RWPE2 (cell line): ENCODE data around the gene MYO18A.
"Not testable (repeated sequence)": the region's sequence is repeated elsewhere in the genome, so short reads cannot be mapped to it uniquely, and the experiment has no call there.

ENCODE experiments used
- ATAC-seq: fragments of 200-7000 bp; cut with Tn5 transposase; 3 replicates; pipeline ENCODE4 v1.9.1; 2021; ENCODE audit warnings: low read depth
- DNase-seq: peaks from one replicate; pipeline ENCODE4 v3.0.0-alpha.2; 2020; ENCODE audit warnings: low spot score
- H3K27ac ChIP-seq: fragments of 450-650 bp; 2 replicates; pipeline ENCODE4 v1.5.1; 2017; ENCODE audit warnings: mild to moderate bottlenecking; ENCODE audit not compliant: poor library complexity, severe bottlenecking
- H3K27me3 ChIP-seq: fragments of 250-450 bp; sonication (Bioruptor Pico); 2 replicates; pipeline ENCODE4 v1.5.1; 2021; ENCODE audit warnings: mild to moderate bottlenecking, moderate library complexity; ENCODE audit not compliant: insufficient read depth, poor library complexity, severe bottlenecking
- H3K36me3 ChIP-seq: fragments of 250-450 bp; sonication (Bioruptor Pico); 2 replicates; pipeline ENCODE4 v1.5.1; 2020; ENCODE audit warnings: low read depth, mild to moderate bottlenecking, moderate library complexity
- H3K4me1 ChIP-seq: fragments of 250-450 bp; sonication (Bioruptor Pico); 2 replicates; pipeline ENCODE4 v1.5.1; 2021; ENCODE audit warnings: mild to moderate bottlenecking, moderate library complexity; ENCODE audit not compliant: insufficient read depth, poor library complexity, severe bottlenecking
- H3K4me3 ChIP-seq: fragments of 250-450 bp; sonication (Bioruptor Pico); 2 replicates; pipeline ENCODE4 v1.5.1; 2021; ENCODE audit warnings: mild to moderate bottlenecking, moderate library complexity; ENCODE audit not compliant: severe bottlenecking
- H3K9me3 ChIP-seq: fragments of 250-450 bp; sonication (Bioruptor Pico); 2 replicates; pipeline ENCODE4 v1.5.1; 2021; ENCODE audit warnings: mild to moderate bottlenecking, moderate library complexity; ENCODE audit not compliant: severe bottlenecking
- CTCF ChIP-seq: fragments of 450-650 bp; IDR thresholded peaks from one replicate; pipeline ENCODE4 v1.5.1; 2017; ENCODE audit warnings: mild to moderate bottlenecking, moderate library complexity; ENCODE audit not compliant: poor library complexity, severe bottlenecking

MYO18A gene

DNA sequence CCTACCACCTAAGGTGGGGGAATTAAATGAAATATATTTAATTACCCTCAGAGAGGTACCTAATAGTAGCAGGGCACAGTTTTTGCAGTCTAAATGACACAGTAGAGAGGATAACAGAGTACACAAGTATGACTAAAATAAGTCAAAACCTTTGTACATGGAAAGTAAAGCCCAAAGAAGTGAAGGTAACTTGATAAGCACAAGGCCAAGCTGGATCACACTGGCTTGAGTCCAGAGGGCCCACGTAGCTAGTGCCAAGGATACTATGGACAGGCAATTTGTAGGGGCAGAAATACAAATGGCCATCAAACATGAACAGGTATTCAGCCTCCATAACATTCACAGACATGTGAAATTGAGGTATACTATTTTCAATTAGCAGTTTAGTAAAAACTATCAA is 7.6 kb downstream of the MYO18A start:
- H3K4me3 ChIP-seq = no peak overlapping the region
- H3K27ac ChIP-seq = no peak overlapping the region
- H3K36me3 ChIP-seq = peaks cover 16% of the 10 kb centered on the region
- no peaks in the 10 kb centered on the region for H3K9me3 ChIP-seq
- peaks cover 14% of the 10 kb centered on the region for H3K4me1 ChIP-seq
- TF ChIP-seq CTCF = no peak
- no peak for ATAC-seq
- DNase-seq = no peak
- no peaks in the 10 kb centered on the region for H3K27me3 ChIP-seq

- H3K27me3 ChIP-seq = no peaks in the 10 kb centered on the region
- H3K36me3 ChIP-seq = peaks cover 27% of the 10 kb centered on the region
- H3K27ac ChIP-seq = no peak overlapping the region
- no peak for TF ChIP-seq CTCF
- peaks cover under 1% of the 10 kb centered on the region for H3K4me1 ChIP-seq
- H3K4me3 ChIP-seq = no peak overlapping the region
- no peak for DNase-seq
- no peak for ATAC-seq
- no peaks in the 10 kb centered on the region for H3K9me3 ChIP-seq
These were observed 9.5 kb downstream of the MYO18A start for GRCh38 chr17:29170682-29171081.

DNA sequence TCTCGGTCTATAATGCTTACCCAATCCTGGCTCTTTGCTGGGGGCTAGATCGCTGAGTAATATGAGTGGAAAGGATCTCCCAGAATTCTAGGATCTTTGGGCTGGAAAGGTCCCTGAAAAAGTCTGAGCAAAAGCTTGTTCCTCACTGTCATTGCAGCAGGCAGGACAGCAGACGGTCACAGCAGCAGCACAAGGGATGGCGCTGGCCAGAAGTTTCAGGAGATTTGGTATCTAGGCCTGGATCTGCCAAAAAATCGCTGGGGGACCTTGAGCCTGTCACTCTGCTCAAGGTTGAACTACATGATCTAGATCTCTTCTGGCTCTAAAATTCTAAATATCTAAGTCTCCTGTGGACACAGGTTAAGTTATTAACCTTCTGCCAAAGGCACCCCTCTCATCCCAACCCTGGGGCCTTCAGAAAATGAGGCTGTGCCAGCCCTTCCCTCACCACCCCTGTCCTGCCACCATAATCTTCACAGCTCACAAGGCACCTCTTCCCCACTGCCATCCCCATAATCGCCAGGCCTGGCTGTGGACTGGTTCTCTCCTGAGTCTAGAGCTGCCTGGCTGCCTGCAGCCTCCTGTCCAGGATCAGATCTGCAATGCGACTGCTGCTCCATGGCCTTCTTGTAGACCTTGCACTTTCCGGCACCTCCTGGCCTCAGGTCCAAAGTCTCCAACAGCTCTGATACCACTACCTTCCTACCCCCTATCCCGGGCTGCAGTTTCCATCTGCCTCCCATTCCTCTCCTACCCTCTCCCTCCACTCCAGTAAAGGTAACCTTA is 10.2 kb downstream of the MYO18A start:
- no peak for ATAC-seq

DNA sequence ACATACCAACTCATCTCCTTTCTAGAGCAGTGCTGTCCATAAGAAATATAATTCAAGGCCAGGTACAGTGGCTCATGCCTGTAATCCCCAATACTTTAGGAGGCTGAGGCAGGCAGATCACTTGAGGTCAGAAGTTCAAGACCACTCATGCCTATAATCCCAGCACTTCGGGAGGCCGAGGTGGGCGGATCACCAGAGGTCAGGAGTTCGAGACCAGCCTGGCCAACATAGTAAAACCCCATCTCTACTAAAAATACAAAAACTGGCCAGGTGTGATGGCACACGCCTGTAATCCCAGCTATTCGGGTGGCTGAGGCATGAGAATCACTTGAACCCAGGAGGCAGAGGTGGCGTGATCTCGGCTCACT is 11.5 kb downstream of the MYO18A start:
- H3K4me1 ChIP-seq, H3K27ac ChIP-seq, H3K4me3 ChIP-seq, DNase-seq, ATAC-seq, H3K27me3 ChIP-seq, H3K9me3 ChIP-seq: not testable (repeated sequence)
- H3K36me3 ChIP-seq = peaks cover 31% of the 10 kb centered on the region

More for the DNA sequence above, 10.2 kb downstream of the MYO18A start:
- Histone ChIP-seq H3K36me3 (peaks cover 34% of the 10 kb centered on the region), H3K27ac (no peak overlapping the region), H3K4me1 (no peaks in the 10 kb centered on the region), H3K27me3 (no peaks in the 10 kb centered on the region), H3K4me3 (no peak overlapping the region), H3K9me3 (no peaks in the 10 kb centered on the region)
- TF ChIP-seq CTCF = no peak
- DNase-seq = no peak

DNA sequence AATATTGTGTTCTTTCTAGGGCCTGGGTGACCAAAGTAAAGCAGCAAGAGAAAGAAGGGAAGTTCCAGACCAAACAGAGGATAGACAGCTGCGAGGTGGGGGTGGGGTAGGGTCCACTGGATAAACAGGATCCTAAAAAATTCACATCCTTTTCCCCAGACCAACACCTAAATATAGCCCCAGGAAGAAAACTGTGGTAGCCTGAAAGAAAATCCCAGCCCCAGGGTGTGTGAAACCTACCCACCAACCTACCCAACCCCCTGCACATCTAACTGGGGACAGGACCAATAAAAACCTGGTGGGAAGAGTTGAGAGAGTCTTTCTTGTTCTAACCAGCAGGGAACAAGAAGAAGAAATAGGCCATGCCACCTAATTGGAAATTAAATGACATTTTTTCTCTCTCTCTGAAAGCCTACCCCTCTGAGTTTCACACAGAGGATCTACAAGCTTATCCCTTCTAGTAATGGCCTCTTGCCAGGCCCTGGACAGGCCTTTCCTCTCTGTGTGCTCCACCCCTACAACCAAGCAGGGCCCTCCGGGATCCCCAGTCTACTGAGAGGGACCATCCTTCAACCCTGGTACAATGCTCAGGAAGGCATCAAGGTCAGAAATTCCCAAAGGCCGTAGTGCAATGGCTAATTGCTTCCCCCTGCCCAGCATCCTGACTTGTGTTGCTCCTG is 12.0 kb downstream of the MYO18A start:
- no peak overlapping the region for H3K27ac ChIP-seq
- H3K27me3 ChIP-seq = no peaks in the 10 kb centered on the region
- H3K9me3 ChIP-seq = no peaks in the 10 kb centered on the region
- no peak overlapping the region for H3K4me3 ChIP-seq
- H3K36me3 ChIP-seq = peaks cover 36% of the 10 kb centered on the region
- ATAC-seq (no peak), DNase-seq (no peak)
- no peak for TF ChIP-seq CTCF
- no peaks in the 10 kb centered on the region for H3K4me1 ChIP-seq
